D721Med (cell line): Measurements from ENCODE around the gene NGB.

Source experiments
- DNase-seq: peaks from one replicate; pipeline ENCODE4 v3.0.0; 2011; ENCODE audit warnings: low spot score; ENCODE audit not compliant: insufficient read length
- FAIRE-seq: peaks from 2 replicates; lab custom pipeline; 2011; peaks lifted over from hg19 to GRCh38; lab: Jason Lieb, UNC
- CTCF ChIP-seq: IDR thresholded peaks from 2 replicates; pipeline ENCODE4 v1.5.1; 2012; ENCODE audit warnings: mild to moderate bottlenecking, control low read depth; ENCODE audit not compliant: insufficient read depth; ENCODE audit errors: missing control alignments

NGB gene

GRCh38 chr14:77272261-77272660, 1.3 kb upstream of the NGB start:
- FAIRE-seq (no peak), DNase-seq (no peak)
- TF ChIP-seq CTCF, result no peak

GRCh38 chr14:77270361-77271112, 469 bp downstream of the NGB start:
- DNase-seq (no peak), FAIRE-seq (no peak)
- no peak for TF ChIP-seq CTCF

- FAIRE-seq (no peak), DNase-seq (no peak)
- no peak for TF ChIP-seq CTCF
These were observed 1.9 kb downstream of the NGB start for GRCh38 chr14:77268989-77269600.

- TF ChIP-seq CTCF, result no peak
- FAIRE-seq (no peak), DNase-seq (no peak)
These were observed 2.9 kb downstream of the NGB start for GRCh38 chr14:77267937-77268699.

- TF ChIP-seq CTCF, result no peak
- FAIRE-seq (no peak), DNase-seq (no peak)
These were observed 4.7 kb downstream of the NGB start for GRCh38 chr14:77266336-77266735.

GRCh38 chr14:77265561-77266335, 5.3 kb downstream of the NGB start:
- no peak for DNase-seq
- no peak for FAIRE-seq
- no peak for TF ChIP-seq CTCF
